HCT116 (cell line): ENCODE data around the gene HNRNPD.

Experiments used
- EGR1 ChIP-seq: IDR thresholded peaks from 2 replicates; pipeline ENCODE4 v1.6.1; 2012; ENCODE audit warnings: low read depth
- ELF1 ChIP-seq: IDR thresholded peaks from 2 replicates; pipeline ENCODE4 v1.6.1; 2012; ENCODE audit warnings: low read depth, borderline replicate concordance
- EZH2 ChIP-seq: fragments of 200-600 bp; sonication (generic); IDR thresholded peaks from 2 replicates; pipeline ENCODE4 v1.6.1; 2017; ENCODE audit warnings: antibody characterized with exemption, mixed run types
- EZH2phosphoT487 ChIP-seq: fragments of 200-600 bp; IDR thresholded peaks from 2 replicates; pipeline ENCODE4 v1.6.1; 2018; ENCODE audit warnings: antibody characterized with exemption, borderline replicate concordance
- MAX ChIP-seq: IDR thresholded peaks from 2 replicates; pipeline ENCODE4 v1.6.1; 2012
- POLR2A ChIP-seq: IDR thresholded peaks from 2 replicates; pipeline ENCODE4 v1.7.0; 2011; ENCODE audit warnings: borderline replicate concordance; ENCODE audit not compliant: insufficient read depth, insufficient read length; ENCODE audit errors: extremely low read depth
- POLR2AphosphoS5 ChIP-seq: IDR thresholded peaks from 2 replicates; pipeline ENCODE4 v1.6.1; 2011; ENCODE audit warnings: mild to moderate bottlenecking, low read depth, low read length, moderate library complexity
- SRF ChIP-seq: IDR thresholded peaks from 2 replicates; pipeline ENCODE4 v1.6.1; 2012; ENCODE audit warnings: low read depth
- TCF7L2 ChIP-seq: IDR thresholded peaks from 2 replicates; pipeline ENCODE4 v1.7.0; 2011; ENCODE audit warnings: borderline replicate concordance, inconsistent platforms; ENCODE audit not compliant: insufficient read depth, insufficient read length; ENCODE audit errors: extremely low read depth
- TF ChIP-seq, protein P1 (sequence below), 3 experiments: fragments of 200-600 bp in 1 of 3; sonication (generic) in 1 of 3; IDR thresholded peaks in 2 of 3; conservative IDR thresholded peaks in 1 of 3; 2 replicates each; pipeline ENCODE4 v1.5.1; 2012 to 2017; ENCODE audit warnings: low read depth in 2 of 3, low read length in 2 of 3, antibody characterized with exemption in 1 of 3, borderline replicate concordance in 1 of 3, control low read depth in 1 of 3, mild to moderate bottlenecking in 1 of 3, mixed read lengths in 1 of 3, mixed run types in 1 of 3, moderate library complexity in 1 of 3; ENCODE audit not compliant: insufficient read depth in 1 of 3
- TF ChIP-seq, protein P2 (sequence below): IDR thresholded peaks from 2 replicates; pipeline ENCODE4 v1.6.1; 2012; ENCODE audit warnings: low read depth
- TF ChIP-seq, protein P3 (sequence below): IDR thresholded peaks from 2 replicates; pipeline ENCODE4 v1.6.1; 2012

DNA sequence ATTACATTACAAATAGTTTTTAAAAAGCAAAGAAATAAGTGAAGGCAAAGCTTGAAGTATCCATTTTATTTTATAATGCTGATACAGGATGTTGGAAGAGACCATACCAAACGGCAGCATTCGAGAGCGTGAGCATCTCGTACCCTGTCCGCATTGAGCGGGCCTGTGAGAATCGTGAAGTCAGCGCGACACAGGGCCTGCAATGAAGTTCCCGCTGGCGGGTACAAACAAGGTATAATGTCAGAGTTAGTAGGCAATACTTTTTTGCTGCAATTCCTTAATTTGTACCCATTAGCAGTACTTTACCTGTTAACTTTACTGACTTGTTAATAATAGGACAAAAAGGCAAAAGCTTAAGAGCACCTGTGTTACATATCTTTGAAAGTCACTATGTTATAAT lies 19.0 kb downstream of the HNRNPD start:
- TF ChIP-seq MAX (no peak), POLR2A (no peak), POLR2AphosphoS5 (no peak), TCF7L2 (no peak), EZH2 (no peak), SRF (no peak), EZH2phosphoT487 (no peak), EGR1 (no peak), ELF1 (no peak)
- TF ChIP-seq, protein P1, sequence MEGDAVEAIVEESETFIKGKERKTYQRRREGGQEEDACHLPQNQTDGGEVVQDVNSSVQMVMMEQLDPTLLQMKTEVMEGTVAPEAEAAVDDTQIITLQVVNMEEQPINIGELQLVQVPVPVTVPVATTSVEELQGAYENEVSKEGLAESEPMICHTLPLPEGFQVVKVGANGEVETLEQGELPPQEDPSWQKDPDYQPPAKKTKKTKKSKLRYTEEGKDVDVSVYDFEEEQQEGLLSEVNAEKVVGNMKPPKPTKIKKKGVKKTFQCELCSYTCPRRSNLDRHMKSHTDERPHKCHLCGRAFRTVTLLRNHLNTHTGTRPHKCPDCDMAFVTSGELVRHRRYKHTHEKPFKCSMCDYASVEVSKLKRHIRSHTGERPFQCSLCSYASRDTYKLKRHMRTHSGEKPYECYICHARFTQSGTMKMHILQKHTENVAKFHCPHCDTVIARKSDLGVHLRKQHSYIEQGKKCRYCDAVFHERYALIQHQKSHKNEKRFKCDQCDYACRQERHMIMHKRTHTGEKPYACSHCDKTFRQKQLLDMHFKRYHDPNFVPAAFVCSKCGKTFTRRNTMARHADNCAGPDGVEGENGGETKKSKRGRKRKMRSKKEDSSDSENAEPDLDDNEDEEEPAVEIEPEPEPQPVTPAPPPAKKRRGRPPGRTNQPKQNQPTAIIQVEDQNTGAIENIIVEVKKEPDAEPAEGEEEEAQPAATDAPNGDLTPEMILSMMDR (IDR thresholded peaks at IDR 0.05 in 2 of 3, conservative IDR thresholded peaks at IDR 0.05 in 1 of 3; ENCODE audit: borderline replicate concordance in 1 of 3, insufficient read depth in 1 of 3, low read depth in 2 of 3, low read length in 2 of 3), result no peak
- TF ChIP-seq, protein P2, sequence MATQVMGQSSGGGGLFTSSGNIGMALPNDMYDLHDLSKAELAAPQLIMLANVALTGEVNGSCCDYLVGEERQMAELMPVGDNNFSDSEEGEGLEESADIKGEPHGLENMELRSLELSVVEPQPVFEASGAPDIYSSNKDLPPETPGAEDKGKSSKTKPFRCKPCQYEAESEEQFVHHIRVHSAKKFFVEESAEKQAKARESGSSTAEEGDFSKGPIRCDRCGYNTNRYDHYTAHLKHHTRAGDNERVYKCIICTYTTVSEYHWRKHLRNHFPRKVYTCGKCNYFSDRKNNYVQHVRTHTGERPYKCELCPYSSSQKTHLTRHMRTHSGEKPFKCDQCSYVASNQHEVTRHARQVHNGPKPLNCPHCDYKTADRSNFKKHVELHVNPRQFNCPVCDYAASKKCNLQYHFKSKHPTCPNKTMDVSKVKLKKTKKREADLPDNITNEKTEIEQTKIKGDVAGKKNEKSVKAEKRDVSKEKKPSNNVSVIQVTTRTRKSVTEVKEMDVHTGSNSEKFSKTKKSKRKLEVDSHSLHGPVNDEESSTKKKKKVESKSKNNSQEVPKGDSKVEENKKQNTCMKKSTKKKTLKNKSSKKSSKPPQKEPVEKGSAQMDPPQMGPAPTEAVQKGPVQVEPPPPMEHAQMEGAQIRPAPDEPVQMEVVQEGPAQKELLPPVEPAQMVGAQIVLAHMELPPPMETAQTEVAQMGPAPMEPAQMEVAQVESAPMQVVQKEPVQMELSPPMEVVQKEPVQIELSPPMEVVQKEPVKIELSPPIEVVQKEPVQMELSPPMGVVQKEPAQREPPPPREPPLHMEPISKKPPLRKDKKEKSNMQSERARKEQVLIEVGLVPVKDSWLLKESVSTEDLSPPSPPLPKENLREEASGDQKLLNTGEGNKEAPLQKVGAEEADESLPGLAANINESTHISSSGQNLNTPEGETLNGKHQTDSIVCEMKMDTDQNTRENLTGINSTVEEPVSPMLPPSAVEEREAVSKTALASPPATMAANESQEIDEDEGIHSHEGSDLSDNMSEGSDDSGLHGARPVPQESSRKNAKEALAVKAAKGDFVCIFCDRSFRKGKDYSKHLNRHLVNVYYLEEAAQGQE, result no peak
- TF ChIP-seq, protein P3, sequence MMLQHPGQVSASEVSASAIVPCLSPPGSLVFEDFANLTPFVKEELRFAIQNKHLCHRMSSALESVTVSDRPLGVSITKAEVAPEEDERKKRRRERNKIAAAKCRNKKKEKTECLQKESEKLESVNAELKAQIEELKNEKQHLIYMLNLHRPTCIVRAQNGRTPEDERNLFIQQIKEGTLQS, result no peak
